IMR-90 (cell line): ENCODE measurements around the gene FRMD1. TPM values are rescaled to one million over a fixed set of nuclear protein-coding genes. Genes with fewer than 3 reads are reported as not detected.

Source experiments
- ATAC-seq: fragments of 200-7000 bp; cut with Tn5 transposase; 2 replicates; pipeline ENCODE4 v1.9.1; 2020; ENCODE audit warnings: low read depth, mild to moderate bottlenecking, moderate library complexity
- BruUV-seq: library from RNA; stranded (reverse); fragments of 400-500 nt; replicated peaks from 2 replicates; lab custom pipeline; 2021; lab: Mats Ljungman, UMichigan
- CTCF ChIA-PET: fragments of 300-600 bp; formaldehyde crosslinking; extraction: SDS; loops from one replicate; lab custom pipeline; 2021; ENCODE audit warnings: antibody characterized with exemption; lab: Yijun Ruan, JAX
- POLR2A ChIA-PET: fragments of 300-600 bp; sonication (Branson Sonifier 250); formaldehyde crosslinking; loops from one replicate; lab custom pipeline; 2022; ENCODE audit warnings: antibody characterized with exemption; ENCODE audit not compliant: unreplicated experiment; lab: Charles Lee
- DNase-seq: peaks from one replicate; pipeline ENCODE4 v3.0.0; 2013
- H2AFZ ChIP-seq: replicated peaks from 2 replicates; pipeline ENCODE3; 2013; ENCODE audit warnings: low read length, mild to moderate bottlenecking; ENCODE audit not compliant: poor library complexity
- H2AK5ac ChIP-seq: 2 replicates; pipeline ENCODE4 v1.6.1; 2013; ENCODE audit warnings: low read depth, low read length, inconsistent platforms
- H2AK9ac ChIP-seq: replicated peaks from 2 replicates; pipeline ENCODE3; 2013; ENCODE audit warnings: mild to moderate bottlenecking, low read depth, low read length, moderate library complexity; ENCODE audit not compliant: poor library complexity
- H2BK120ac ChIP-seq: 2 replicates; pipeline ENCODE4 v1.6.1; 2013; ENCODE audit warnings: low read depth, low read length, inconsistent platforms
- H2BK15ac ChIP-seq: 3 replicates; pipeline ENCODE4 v1.6.1; 2013; ENCODE audit warnings: low read depth, low read length, inconsistent platforms
- H2BK20ac ChIP-seq: 2 replicates; pipeline ENCODE4 v1.6.1; 2013; ENCODE audit warnings: low read depth, mild to moderate bottlenecking, inconsistent platforms, low read length, moderate library complexity
- H2BK5ac ChIP-seq: 2 replicates; pipeline ENCODE4 v1.6.1; 2013; ENCODE audit warnings: mild to moderate bottlenecking, low read depth, low read length, inconsistent platforms; ENCODE audit not compliant: poor library complexity, severe bottlenecking
- H3K14ac ChIP-seq: replicated peaks from 2 replicates; pipeline ENCODE4 v1.6.1; 2013; ENCODE audit warnings: low read depth, low read length, inconsistent platforms
- H3K18ac ChIP-seq: 2 replicates; pipeline ENCODE4 v1.6.1; 2013; ENCODE audit warnings: low read depth, low read length, control low read depth
- H3K23ac ChIP-seq: 2 replicates; pipeline ENCODE4 v1.6.1; 2013; ENCODE audit warnings: low read depth, low read length, inconsistent platforms
- H3K27ac ChIP-seq: 2 replicates; pipeline ENCODE4 v1.5.1; 2013; ENCODE audit warnings: mild to moderate bottlenecking, control low read depth, low read length; ENCODE audit not compliant: insufficient read depth
- H3K27me3 ChIP-seq: 2 replicates; pipeline ENCODE4 v1.6.1; 2013; ENCODE audit warnings: low read length; ENCODE audit not compliant: control insufficient read depth, insufficient read depth
- H3K36me3 ChIP-seq: 2 replicates; pipeline ENCODE4 v1.6.1; 2013; ENCODE audit warnings: low read length, mixed read lengths; ENCODE audit not compliant: control insufficient read depth, insufficient read depth
- H3K4ac ChIP-seq: 2 replicates; pipeline ENCODE4 v1.6.1; 2013; ENCODE audit warnings: low read depth, low read length, inconsistent platforms
- H3K4me1 ChIP-seq: 2 replicates; pipeline ENCODE4 v1.6.1; 2013; ENCODE audit warnings: low read length, mixed read lengths; ENCODE audit not compliant: control insufficient read depth, insufficient read depth
- H3K4me2 ChIP-seq: 2 replicates; pipeline ENCODE4 v1.6.1; 2013; ENCODE audit warnings: low read depth, mild to moderate bottlenecking, control low read depth, low read length, moderate library complexity
- H3K4me3 ChIP-seq: 2 replicates; pipeline ENCODE4 v1.5.1; 2013; ENCODE audit warnings: low read depth, mild to moderate bottlenecking, control low read depth, low read length, moderate library complexity; ENCODE audit not compliant: insufficient read depth
- H3K56ac ChIP-seq: 2 replicates; pipeline ENCODE4 v1.6.1; 2013; ENCODE audit warnings: low read length, inconsistent platforms; ENCODE audit not compliant: insufficient read depth; ENCODE audit errors: extremely low read depth
- H3K79me1 ChIP-seq, 2 experiments: 2 replicates each; pipeline ENCODE4 v1.6.1; 2013; ENCODE audit warnings: low read length in 2 of 2, inconsistent platforms in 1 of 2, low read depth in 1 of 2
- H3K9ac ChIP-seq: 2 replicates; pipeline ENCODE4 v1.6.1; 2013; ENCODE audit warnings: low read depth, low read length, control low read depth
- H3K9me1 ChIP-seq: 2 replicates; pipeline ENCODE4 v1.6.1; 2013; ENCODE audit warnings: low read length, inconsistent platforms; ENCODE audit not compliant: insufficient read depth
- H3K9me3 ChIP-seq: 2 replicates; pipeline ENCODE4 v1.6.1; 2013; ENCODE audit warnings: low read length; ENCODE audit not compliant: control insufficient read depth, insufficient read depth
- H4K20me1 ChIP-seq: 2 replicates; pipeline ENCODE4 v1.6.1; 2013; ENCODE audit warnings: low read length, inconsistent platforms; ENCODE audit not compliant: insufficient read depth
- H4K5ac ChIP-seq: 2 replicates; pipeline ENCODE4 v1.6.1; 2013; ENCODE audit warnings: mild to moderate bottlenecking, low read depth, low read length, control low read depth
- H4K8ac ChIP-seq, 2 experiments: 2 replicates each; pipeline ENCODE4 v1.6.1; 2013; ENCODE audit warnings: low read depth in 2 of 2, low read length in 2 of 2, control low read depth in 1 of 2, inconsistent platforms in 1 of 2
- H4K91ac ChIP-seq: 2 replicates; pipeline ENCODE4 v1.6.1; 2013; ENCODE audit warnings: low read depth, low read length, inconsistent platforms; ENCODE audit not compliant: insufficient read depth
- BHLHE40 ChIP-seq: fragments of 150-350 bp; IDR thresholded peaks from 2 replicates; pipeline ENCODE4 v1.6.1; 2016; ENCODE audit warnings: mild to moderate bottlenecking, low read depth, low read length
- CEBPB ChIP-seq: IDR thresholded peaks from 2 replicates; pipeline ENCODE4 v1.6.1; 2012; ENCODE audit warnings: low read depth, low read length, improper control_type of control experiment
- CHD1 ChIP-seq: IDR thresholded peaks from 2 replicates; pipeline ENCODE4 v1.6.1; 2012; ENCODE audit warnings: low read depth, low read length, improper control_type of control experiment
- CTCF ChIP-seq: conservative IDR thresholded peaks from 2 replicates; pipeline ENCODE4 v1.5.1; 2012; ENCODE audit warnings: mild to moderate bottlenecking, low read depth, low read length, improper control_type of control experiment
- FOS ChIP-seq: fragments of 150-350 bp; IDR thresholded peaks from 2 replicates; pipeline ENCODE4 v1.6.1; 2016; ENCODE audit warnings: low read depth, low read length
- MAFK ChIP-seq: IDR thresholded peaks from 2 replicates; pipeline ENCODE4 v1.6.1; 2012; ENCODE audit warnings: low read depth, low read length, improper control_type of control experiment
- MAZ ChIP-seq: IDR thresholded peaks from 2 replicates; pipeline ENCODE4 v1.6.1; 2012; ENCODE audit warnings: low read depth, mild to moderate bottlenecking, low read length, improper control_type of control experiment, moderate library complexity, borderline replicate concordance
- MXI1 ChIP-seq: IDR thresholded peaks from 2 replicates; pipeline ENCODE4 v1.6.1; 2012; ENCODE audit warnings: low read depth, mild to moderate bottlenecking, low read length, moderate library complexity, borderline replicate concordance
- POLR2A ChIP-seq: IDR thresholded peaks from 2 replicates; pipeline ENCODE4 v1.6.1; 2012; ENCODE audit warnings: mild to moderate bottlenecking, low read depth, low read length
- RCOR1 ChIP-seq: IDR thresholded peaks from 2 replicates; pipeline ENCODE4 v1.6.1; 2012; ENCODE audit warnings: mild to moderate bottlenecking, low read length, improper control_type of control experiment; ENCODE audit not compliant: insufficient replicate concordance
- RFX5 ChIP-seq: IDR thresholded peaks from 2 replicates; pipeline ENCODE4 v1.8.0; 2012; ENCODE audit warnings: low read depth, mild to moderate bottlenecking, low read length, moderate library complexity
- SMC3 ChIP-seq: fragments of 150-350 bp; IDR thresholded peaks from 2 replicates; pipeline ENCODE4 v1.6.1; 2016; ENCODE audit warnings: low read depth, mild to moderate bottlenecking, antibody characterized with exemption, low read length, moderate library complexity
- WGBS, 2 experiments: methylation state at CpG; one replicate each; pipeline versions ENCODE4 v1.1.5 to v1.1.7; 2013; ENCODE audit warnings: missing lambda C conversion rate in 2 of 2; ENCODE audit not compliant: insufficient read length in 1 of 2; ENCODE audit errors: extremely low coverage in 2 of 2; 5-methylcytosine and 5-hydroxymethylcytosine counted together
- dilution Hi-C: fragments of 300-500 bp; cut with HindIII; formaldehyde crosslinking; loops from one replicate; pipeline ENCODE4 v1.14.3; 2018; ENCODE audit warnings: low sequenced_read_pairs; ENCODE audit not compliant: unreplicated experiment
- in situ Hi-C: fragments of 300-500 bp; cut with MboI; formaldehyde crosslinking; loops from 3 replicates; pipeline ENCODE4 v1.14.3; 2019; ENCODE audit warnings: low sequenced_read_pairs, inconsistent platforms, mixed read lengths
- intact Hi-C: fragments of 100-400 bp; cut with micrococcal nuclease; formaldehyde crosslinking; loops from 2 replicates; pipeline ENCODE4 v1.10.0; 2022
- polyA plus RNA-seq, 3 experiments: library from polyadenylated mRNA; depleted of rRNA; stranded (reverse); fragments of >200 nt; gene quantifications; 2 replicates each; pipeline ENCODE4 v1.2.3, GENCODE V29; 2012; ENCODE audit warnings: low replicate concordance in 1 of 3
- total RNA-seq: library from RNA; depleted of rRNA; stranded (reverse); fragments of >200 nt; gene quantifications from 2 replicates; pipeline ENCODE4 v1.2.3, GENCODE V29; 2012
- TF ChIP-seq, protein P1 (sequence below): fragments of 150-350 bp; IDR thresholded peaks from 2 replicates; pipeline ENCODE4 v1.6.1; 2016; ENCODE audit warnings: low read depth, mild to moderate bottlenecking, low read length, moderate library complexity, borderline replicate concordance
- TF ChIP-seq, protein P2 (sequence below): fragments of 150-350 bp; IDR thresholded peaks from 2 replicates; pipeline ENCODE4 v1.6.1; 2017; ENCODE audit warnings: mild to moderate bottlenecking, antibody characterized with exemption, low read length, low read depth

FRMD1 gene
- total and polyA plus RNA-seq, 2 of the 4 experiments (the other 2 are of a cell fraction) = not detected

GRCh38 chr6:168100011-168100802, 21.2 kb upstream of the FRMD1 start:
- WGBS, 2 experiments = no CpG with 5 or more reads among the region's 26 CpGs

More at GRCh38 chr6:168100011-168100802, 21.2 kb upstream of the FRMD1 start:
- Histone ChIP-seq H2BK120ac (no peak overlapping the region), H4K91ac (no peak overlapping the region), H4K20me1 (no peaks in the 10 kb centered on the region), H2BK5ac (no peak overlapping the region), H2AK5ac (no peak overlapping the region), H2AK9ac (no peak overlapping the region), H3K23ac (no peak overlapping the region), H3K27me3 (peaks cover 48% of the 10 kb centered on the region), H2AFZ (no peak overlapping the region), H3K56ac (no peak overlapping the region), H3K14ac (no peak overlapping the region), H3K79me1 (no peaks in the 10 kb centered on the region), H3K4me2 (no peak overlapping the region), H3K27ac (no peak overlapping the region), H2BK20ac (no peak overlapping the region), H3K9me3 (no peaks in the 10 kb centered on the region), H4K5ac (no peak overlapping the region), H3K4me3 (no peak overlapping the region), H3K4me1 (no peaks in the 10 kb centered on the region), H3K36me3 (no peaks in the 10 kb centered on the region), H2BK15ac (no peak overlapping the region), H3K9ac (no peak overlapping the region), H4K8ac (no peak overlapping the region), H3K4ac (no peak overlapping the region), H3K9me1 (no peaks in the 10 kb centered on the region), H3K18ac (no peak overlapping the region)
- dilution Hi-C loops (no loop called here), in situ Hi-C loops (no loop called here), intact Hi-C loops (no loop called here)
- ChIA-PET POLR2A (no interaction called here), CTCF (no interaction called here)
- TF ChIP-seq, protein P1, sequence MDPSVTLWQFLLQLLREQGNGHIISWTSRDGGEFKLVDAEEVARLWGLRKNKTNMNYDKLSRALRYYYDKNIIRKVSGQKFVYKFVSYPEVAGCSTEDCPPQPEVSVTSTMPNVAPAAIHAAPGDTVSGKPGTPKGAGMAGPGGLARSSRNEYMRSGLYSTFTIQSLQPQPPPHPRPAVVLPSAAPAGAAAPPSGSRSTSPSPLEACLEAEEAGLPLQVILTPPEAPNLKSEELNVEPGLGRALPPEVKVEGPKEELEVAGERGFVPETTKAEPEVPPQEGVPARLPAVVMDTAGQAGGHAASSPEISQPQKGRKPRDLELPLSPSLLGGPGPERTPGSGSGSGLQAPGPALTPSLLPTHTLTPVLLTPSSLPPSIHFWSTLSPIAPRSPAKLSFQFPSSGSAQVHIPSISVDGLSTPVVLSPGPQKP = no peak
- TF ChIP-seq BHLHE40 (no peak), RCOR1 (no peak), SMC3 (no peak), POLR2A (no peak), CHD1 (no peak), CEBPB (no peak), CTCF (no peak), MXI1 (no peak), FOS (no peak), RFX5 (no peak), MAZ (no peak), MAFK (no peak)
- TF ChIP-seq, protein P2, sequence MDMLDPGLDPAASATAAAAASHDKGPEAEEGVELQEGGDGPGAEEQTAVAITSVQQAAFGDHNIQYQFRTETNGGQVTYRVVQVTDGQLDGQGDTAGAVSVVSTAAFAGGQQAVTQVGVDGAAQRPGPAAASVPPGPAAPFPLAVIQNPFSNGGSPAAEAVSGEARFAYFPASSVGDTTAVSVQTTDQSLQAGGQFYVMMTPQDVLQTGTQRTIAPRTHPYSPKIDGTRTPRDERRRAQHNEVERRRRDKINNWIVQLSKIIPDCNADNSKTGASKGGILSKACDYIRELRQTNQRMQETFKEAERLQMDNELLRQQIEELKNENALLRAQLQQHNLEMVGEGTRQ = no peak
- ATAC-seq (no peak), DNase-seq (no peak)
- BruUV-seq = no TSS peak
